GM12878 (cell line): ENCODE data around the gene SRA1. TPM values are rescaled to one million over a fixed set of nuclear protein-coding genes. Genes with fewer than 3 reads are reported as not detected.

Experiments
- ATAC-seq: fragments of 200-7000 bp; cut with Tn5 transposase; 3 replicates; pipeline ENCODE4 v1.9.1; 2020; ENCODE audit warnings: mild to moderate bottlenecking, moderate library complexity
- BruUV-seq: library from RNA; stranded (reverse); fragments of 400-500 nt; replicated peaks from 2 replicates; lab custom pipeline; 2021; lab: Mats Ljungman, UMichigan
- CTCF ChIA-PET: fragments of 300-600 bp; sonication (Branson Sonifier 250); formaldehyde crosslinking; extraction: SDS; loops from one replicate; lab custom pipeline; 2021; ENCODE audit warnings: inconsistent platforms; lab: Yijun Ruan, JAX
- POLR2A ChIA-PET: fragments of 350-600 bp; formaldehyde crosslinking; extraction: SDS; loops from one replicate; lab custom pipeline; 2021; ENCODE audit warnings: inconsistent platforms; lab: Charles Lee
- RAD21 ChIA-PET: fragments of 300-600 bp; sonication (Branson Sonifier 250); formaldehyde crosslinking; loops from one replicate; lab custom pipeline; 2023; ENCODE audit warnings: antibody characterized with exemption; ENCODE audit not compliant: unreplicated experiment; lab: Charles Lee
- SMC1A ChIA-PET: fragments of 300-600 bp; sonication (Branson Sonifier 250); formaldehyde crosslinking; loops from one replicate; lab custom pipeline; 2023; ENCODE audit not compliant: unreplicated experiment, uncharacterized antibody; lab: Charles Lee
- DNase-seq: peaks from one replicate; pipeline ENCODE4 v3.0.0-alpha.2; 2011; ENCODE audit warnings: low read depth, low spot score
- FAIRE-seq: peaks from 3 replicates; lab custom pipeline; 2011; peaks lifted over from hg19 to GRCh38; lab: Jason Lieb, UNC
- H2AFZ ChIP-seq: 2 replicates; pipeline ENCODE4 v1.6.0; 2011; ENCODE audit warnings: low read depth, low read length, control low read depth; ENCODE audit not compliant: control insufficient read depth
- H3K27ac ChIP-seq: 2 replicates; pipeline ENCODE4 v1.5.1; 2011; ENCODE audit warnings: control low read depth; ENCODE audit not compliant: control insufficient read depth, insufficient read depth
- H3K27me3 ChIP-seq, 2 experiments: replicated peaks in 1 of 2; 2 replicates each; pipeline versions ENCODE4 v1.6.0 to v1.6.1; 2011; ENCODE audit warnings: low read length in 1 of 2; ENCODE audit not compliant: control insufficient read depth in 2 of 2, insufficient read depth in 2 of 2
- H3K36me3 ChIP-seq, 2 experiments: 2 replicates each; pipeline ENCODE4 v1.5.1; 2011; ENCODE audit warnings: low read length in 1 of 2; ENCODE audit not compliant: control insufficient read depth in 2 of 2, insufficient read depth in 2 of 2
- H3K4me1 ChIP-seq: 2 replicates; pipeline ENCODE4 v1.6.1; 2011; ENCODE audit warnings: mild to moderate bottlenecking, low read length, moderate library complexity, mixed read lengths; ENCODE audit not compliant: control insufficient read depth, insufficient read depth
- H3K4me2 ChIP-seq: 2 replicates; pipeline ENCODE4 v1.6.0; 2011; ENCODE audit warnings: control low read depth; ENCODE audit not compliant: control insufficient read depth, insufficient read depth
- H3K4me3 ChIP-seq: fragments of 200-600 bp; sonication (generic); 2 replicates; pipeline ENCODE4 v1.5.1; 2016
- H3K79me2 ChIP-seq: 2 replicates; pipeline ENCODE4 v1.6.0; 2011; ENCODE audit warnings: low read length; ENCODE audit not compliant: control insufficient read depth, insufficient read depth
- H3K9ac ChIP-seq: 2 replicates; pipeline ENCODE4 v1.8.0; 2011; ENCODE audit warnings: low read length, control low read depth, mixed read lengths; ENCODE audit not compliant: control insufficient read depth, insufficient read depth
- H3K9me3 ChIP-seq: replicated peaks from 3 replicates; pipeline ENCODE4 v1.5.1; 2011; ENCODE audit warnings: mild to moderate bottlenecking, low read length; ENCODE audit not compliant: control insufficient read depth, insufficient read depth
- H4K20me1 ChIP-seq: 2 replicates; pipeline ENCODE4 v1.6.0; 2011; ENCODE audit not compliant: control insufficient read depth, insufficient read depth
- BCLAF1 ChIP-seq: fragments of 450-650 bp; IDR thresholded peaks from 2 replicates; pipeline ENCODE4 v1.6.1; 2017; ENCODE audit warnings: antibody characterized with exemption, mild to moderate bottlenecking, moderate library complexity
- FOXK2 ChIP-seq: fragments of 450-650 bp; IDR thresholded peaks from 2 replicates; pipeline ENCODE4 v1.6.1; 2017; ENCODE audit warnings: mild to moderate bottlenecking, moderate library complexity
- HDAC6 ChIP-seq: fragments of 200-600 bp; sonication (generic); IDR thresholded peaks from one replicate; pipeline ENCODE4 v1.8.0; 2017; ENCODE audit warnings: antibody characterized with exemption; ENCODE audit not compliant: unreplicated experiment
- IRF3 ChIP-seq: fragments of 450-650 bp; IDR thresholded peaks from 2 replicates; pipeline ENCODE4 v1.6.1; 2014; ENCODE audit warnings: mild to moderate bottlenecking
- MYC ChIP-seq: IDR thresholded peaks from 2 replicates; pipeline ENCODE4 v1.6.1; 2011; ENCODE audit warnings: mild to moderate bottlenecking, low read length, moderate library complexity, inconsistent platforms; ENCODE audit not compliant: insufficient read depth, insufficient replicate concordance, insufficient read length, severe bottlenecking
- NR2C2 ChIP-seq: IDR thresholded peaks from 2 replicates; pipeline ENCODE4 v1.6.1; 2011; ENCODE audit warnings: borderline replicate concordance, low read depth; ENCODE audit not compliant: control insufficient read depth, insufficient read length
- POLR2A ChIP-seq: IDR thresholded peaks from 2 replicates; pipeline ENCODE4 v1.6.1; 2011; ENCODE audit warnings: low read depth, mild to moderate bottlenecking, low read length
- STAT3 ChIP-seq: IDR thresholded peaks from 2 replicates; pipeline ENCODE4 v1.6.1; 2011; ENCODE audit warnings: low read depth, low read length, improper control_type of control experiment
- YY1 ChIP-seq: IDR thresholded peaks from 2 replicates; pipeline ENCODE4 v1.6.1; 2011; ENCODE audit warnings: low read depth, mild to moderate bottlenecking, low read length
- ZNF274 ChIP-seq: IDR thresholded peaks from one replicate; pipeline ENCODE4 v1.8.0; 2011; ENCODE audit not compliant: insufficient read length, insufficient read depth
- ZNF592 ChIP-seq: fragments of 450-650 bp; IDR thresholded peaks from 2 replicates; pipeline ENCODE4 v1.6.1; 2017; ENCODE audit warnings: mild to moderate bottlenecking, moderate library complexity
- WGBS: methylation state at CpG from one replicate; pipeline ENCODE4 v1.1.6; 2016; ENCODE audit warnings: low lambda C conversion rate; ENCODE audit not compliant: insufficient replicate concordance, insufficient coverage; ENCODE audit errors: missing lambda C conversion rate; 5-methylcytosine and 5-hydroxymethylcytosine counted together
- in situ Hi-C: fragments of 300-500 bp; cut with MboI; formaldehyde crosslinking; loops from 9 replicates; pipeline ENCODE4 v1.14.3; 2018; ENCODE audit warnings: mixed read lengths
- intact Hi-C: fragments of 100-400 bp; cut with micrococcal nuclease; formaldehyde crosslinking; loops from one replicate; pipeline ENCODE4 v1.14.2; 2022; ENCODE audit not compliant: unreplicated experiment
- polyA plus RNA-seq, 11 experiments: library from polyadenylated mRNA; depleted of rRNA in 4 of 11; unstranded in 6 of 11; stranded (reverse) in 5 of 11; fragments of >200 nt; fragmentation: Nextera tagmentation in 4 of 11; fragmentation: Illumina TruSeq in 1 of 11; extraction: Ambion mirVana in 4 of 11; extraction: Trizol in 1 of 11; gene quantifications; 1 replicate in 1 of 11; 2 replicates in 10 of 11; pipeline versions ENCODE4 v1.2.1 to v1.2.3, GENCODE V29; 2011 to 2016; ENCODE audit warnings: inconsistent platforms in 2 of 11, missing spikeins in 2 of 11, low read depth in 1 of 11
- total RNA-seq, 4 experiments: library from RNA; depleted of rRNA in 3 of 4; stranded (reverse); fragments of >200 nt in 3 of 4; fragmentation: Illumina TruSeq in 1 of 4; extraction: Trizol in 1 of 4; gene quantifications; 2 replicates each; pipeline versions ENCODE4 v1.2.1 to v1.2.3, GENCODE V29; 2013 to 2021

The SRA1 gene
- total and polyA plus RNA-seq, 10 of the 15 experiments (the other 5 are each of a cell fraction or from before 2014, with no cell fraction given), result 35.3 to 127 (median 56.1) TPM

- Histone ChIP-seq H3K9me3 (no peaks in the 10 kb centered on the region), H4K20me1 (no peaks in the 10 kb centered on the region), H3K4me3 (no peak overlapping the region), H3K4me1 (no peaks in the 10 kb centered on the region), H3K27ac (no peak overlapping the region), H2AFZ (no peak overlapping the region), H3K27me3 (no peaks in the 10 kb centered on the region), H3K9ac (no peak overlapping the region), H3K36me3 (no peaks in the 10 kb centered on the region), H3K79me2 (no peaks in the 10 kb centered on the region), H3K4me2 (no peak overlapping the region)
- WGBS, result 1% methylated on average over 5 of the region's 5 CpGs
- intact Hi-C loops (no loop called here), in situ Hi-C loops (no loop called here)
- SMC1A ChIA-PET, result interaction anchor here (0.5 kb wide), 2 partner anchors 59 to 215 kb away, joined by 3 read pairs; no protein-coding TSS in a partner anchor
- DNase-seq (no peak), ATAC-seq (peak; percentile 18; the same call in 1 of the 3 replicates), FAIRE-seq (no peak)
- no TSS peak for BruUV-seq
- TF ChIP-seq NR2C2 (no peak), YY1 (no peak), POLR2A (no peak), BCLAF1 (no peak), STAT3 (no peak), FOXK2 (no peak), ZNF592 (no peak), ZNF274 (no peak), IRF3 (no peak), MYC (no peak), HDAC6 (no peak)
- POLR2A ChIA-PET, result interaction anchor here (0.6 kb wide), 1 partner anchor 551 kb away, joined by 5 read pairs; no protein-coding TSS in a partner anchor
- CTCF ChIA-PET, result no interaction called here
- RAD21 ChIA-PET, result no interaction called here
Measured at GRCh38 chr5:140591747-140592372, 34.6 kb upstream of the SRA1 start.
